Kidney (tissue), 14 donors: ENCODE data around the gene AGBL3. TPM values are rescaled to one million over a fixed set of nuclear protein-coding genes. Genes with fewer than 3 reads are reported as not detected.
A peak's percentile ranks its signal among the peaks of the same experiment; 100 is the strongest.

ENCODE experiments used
- DNase-seq, 5 donors: peaks; one replicate each; pipeline ENCODE4 v3.0.0-alpha.2; 2013 to 2020
- FAIRE-seq: peaks from 2 replicates; lab custom pipeline; 2012; peaks lifted over from hg19 to GRCh38; lab: Jason Lieb, UNC
- H3K27ac ChIP-seq, 2 donors: one replicate each; pipeline ENCODE4 v1.7.0; 2013; ENCODE audit warnings: low read depth in 2 of 2, low read length in 2 of 2, inconsistent platforms in 1 of 2
- H3K27me3 ChIP-seq: one replicate; pipeline ENCODE4 v1.7.1; 2013; ENCODE audit warnings: low read length, inconsistent platforms; ENCODE audit not compliant: control insufficient read depth, insufficient read depth
- H3K36me3 ChIP-seq, 3 donors: one replicate each; pipeline versions ENCODE4 v1.7.0 to v1.7.1; 2013; ENCODE audit warnings: low read length in 3 of 3, control low read depth in 1 of 3, inconsistent platforms in 1 of 3; ENCODE audit not compliant: insufficient read depth in 3 of 3, control insufficient read depth in 2 of 3
- H3K4me1 ChIP-seq, 3 donors: one replicate each; pipeline versions ENCODE4 v1.7.0 to v1.7.1; 2013; ENCODE audit warnings: low read length in 3 of 3, inconsistent platforms in 1 of 3, low read depth in 1 of 3; ENCODE audit not compliant: control insufficient read depth in 2 of 3, insufficient read depth in 2 of 3
- H3K4me3 ChIP-seq, 3 donors: one replicate each; pipeline versions ENCODE4 v1.7.0 to v1.8.1; 2013; ENCODE audit warnings: low read length in 3 of 3, control low read depth in 1 of 3, inconsistent platforms in 1 of 3
- H3K9ac ChIP-seq, 3 donors: one replicate each; pipeline versions ENCODE4 v1.7.0 to v1.7.1; 2013; ENCODE audit warnings: low read length in 3 of 3, control low read depth in 1 of 3, inconsistent platforms in 1 of 3
- H3K9me3 ChIP-seq, 3 donors: one replicate each; pipeline versions ENCODE4 v1.7.0 to v1.7.1; 2013; ENCODE audit warnings: low read length in 3 of 3, control low read depth in 1 of 3, inconsistent platforms in 1 of 3; ENCODE audit not compliant: control insufficient read depth in 2 of 3, insufficient read depth in 1 of 3
- intact Hi-C: fragments of 100-400 bp; cut with DNase I; formaldehyde crosslinking; loops from one replicate; pipeline ENCODE4 v1.11.1; 2022
- polyA plus RNA-seq: library from polyadenylated mRNA; stranded (reverse); fragments of 350-450 nt; fragmentation: Illumina TruSeq; extraction: RNeasy Lipid Tissue Mini Kit (QIAGEN cat#74804); gene quantifications from one replicate; pipeline ENCODE4 v1.2.3, GENCODE V29; 2014; ENCODE audit warnings: low read depth, low replicate concordance; ENCODE audit not compliant: insufficient read depth
- total RNA-seq: library from RNA; stranded (reverse); fragmentation: NEBNext Ultra II Directional; extraction: Animal tissue kit (Norgen Biotek cat#: 25700); gene quantifications from one replicate; pipeline ENCODE4 v1.2.1, GENCODE V29; 2021
- TF ChIP-seq, protein P1 (sequence below): IDR thresholded peaks from 3 replicates; pipeline ENCODE4 v1.5.1; 2012; ENCODE audit warnings: mild to moderate bottlenecking, moderate library complexity, borderline replicate concordance; ENCODE audit not compliant: insufficient read depth; ENCODE audit errors: extremely low read depth
- donor health status: control.
- donor health status: control.
- donor health status: control.
- donor health status: control.
- donor health status: control.
- donor health status: DM: yes; HTN: yes; CAD: no.
- donor health status: Normal renal cell carcinoma (clear cell type).

Gene AGBL3
- total and polyA plus RNA-seq, 2 donors from 2014 or later = 2.1 to 7.6 TPM

DNA sequence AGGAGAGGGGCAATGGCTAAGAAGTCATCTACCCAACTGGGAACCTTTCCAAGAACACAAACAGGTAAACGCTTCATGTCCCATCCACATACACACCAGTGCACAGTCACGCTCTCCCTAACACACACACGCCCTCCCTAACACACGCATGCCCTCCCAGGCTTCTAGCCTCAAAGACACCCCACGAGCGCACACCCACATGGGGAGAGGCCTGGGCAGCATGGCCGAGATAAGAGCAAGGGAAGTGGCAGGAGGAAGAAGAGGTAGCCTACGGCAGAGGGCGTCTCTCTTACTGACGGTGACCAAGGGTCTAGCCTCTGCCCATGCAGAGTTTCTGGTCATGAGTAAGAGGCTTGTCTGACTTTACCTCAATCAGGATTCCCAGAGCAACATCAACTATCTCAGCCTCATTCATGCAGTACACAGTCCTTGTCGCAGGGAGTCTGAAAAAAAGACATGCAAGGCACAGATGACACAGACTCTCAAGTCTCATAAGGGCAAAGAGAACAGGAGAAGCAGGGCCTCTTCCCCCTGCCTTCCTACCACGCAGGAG, 181.1 kb downstream of the AGBL3 start:
- Histone ChIP-seq H3K27ac (peak overlapping the region; percentile 74 to 78), H3K27me3 (no peaks in the 10 kb centered on the region), H3K4me3 (peak overlapping the region in 1 of 3 donors; percentile 29), H3K36me3 (peaks cover 5 to 36% (median 26%) of the 10 kb centered on the region in 3 donors), H3K4me1 (peaks cover 0 to 42% (median 39%) of the 10 kb centered on the region in 3 donors), H3K9ac (no peak overlapping the region), H3K9me3 (no peaks in the 10 kb centered on the region)
- no peak for FAIRE-seq
- DNase-seq = no peak
- intact Hi-C loops = no loop called here
- TF ChIP-seq, protein P1, sequence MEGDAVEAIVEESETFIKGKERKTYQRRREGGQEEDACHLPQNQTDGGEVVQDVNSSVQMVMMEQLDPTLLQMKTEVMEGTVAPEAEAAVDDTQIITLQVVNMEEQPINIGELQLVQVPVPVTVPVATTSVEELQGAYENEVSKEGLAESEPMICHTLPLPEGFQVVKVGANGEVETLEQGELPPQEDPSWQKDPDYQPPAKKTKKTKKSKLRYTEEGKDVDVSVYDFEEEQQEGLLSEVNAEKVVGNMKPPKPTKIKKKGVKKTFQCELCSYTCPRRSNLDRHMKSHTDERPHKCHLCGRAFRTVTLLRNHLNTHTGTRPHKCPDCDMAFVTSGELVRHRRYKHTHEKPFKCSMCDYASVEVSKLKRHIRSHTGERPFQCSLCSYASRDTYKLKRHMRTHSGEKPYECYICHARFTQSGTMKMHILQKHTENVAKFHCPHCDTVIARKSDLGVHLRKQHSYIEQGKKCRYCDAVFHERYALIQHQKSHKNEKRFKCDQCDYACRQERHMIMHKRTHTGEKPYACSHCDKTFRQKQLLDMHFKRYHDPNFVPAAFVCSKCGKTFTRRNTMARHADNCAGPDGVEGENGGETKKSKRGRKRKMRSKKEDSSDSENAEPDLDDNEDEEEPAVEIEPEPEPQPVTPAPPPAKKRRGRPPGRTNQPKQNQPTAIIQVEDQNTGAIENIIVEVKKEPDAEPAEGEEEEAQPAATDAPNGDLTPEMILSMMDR = no peak

- H3K9ac ChIP-seq = no peak overlapping the region
Observed at GRCh38 chr7:135168001-135168400, 181.7 kb downstream of the AGBL3 start.

DNA sequence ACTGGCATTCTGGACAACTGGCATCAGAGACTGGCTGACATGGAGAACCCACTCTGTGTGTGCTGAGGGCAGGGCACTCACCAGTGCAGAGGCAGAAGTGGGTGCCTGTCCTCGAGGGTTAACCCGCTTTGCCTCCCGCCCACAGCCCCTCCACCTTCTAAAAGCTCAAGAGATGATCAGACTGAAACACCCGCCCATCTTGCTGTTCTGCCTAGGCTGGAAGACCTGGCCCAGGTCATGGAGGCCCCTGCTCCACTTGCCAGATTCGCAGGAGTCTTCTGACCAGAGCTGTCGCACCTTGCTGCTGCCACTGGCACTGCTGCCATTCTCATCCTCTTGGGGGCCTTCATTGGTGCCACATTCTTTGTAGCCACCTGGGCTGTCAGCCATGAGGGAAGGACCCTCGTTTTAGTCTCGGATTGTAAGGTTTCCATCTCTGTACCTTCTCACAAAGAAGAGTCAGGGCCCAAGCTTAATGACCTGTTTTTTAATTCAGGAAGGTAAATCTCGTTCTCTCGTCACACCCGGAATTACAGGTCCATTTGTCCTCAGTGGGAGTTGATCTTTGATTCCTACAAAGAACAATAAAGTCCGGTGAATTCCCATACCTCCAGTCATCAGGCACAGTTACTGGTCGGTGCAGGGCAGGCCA, 182.3 kb downstream of the AGBL3 start:
- H3K4me3 ChIP-seq = peak overlapping the region in 1 of 3 donors; percentile 85
- peaks cover 0 to 42% (median 42%) of the 10 kb centered on the region in 3 donors for H3K4me1 ChIP-seq
- H3K27ac ChIP-seq = peak overlapping the region; percentile 91 to 98
- TF ChIP-seq, protein P1 = no peak
- peak in 1 of 5 donors; percentile 5 for DNase-seq
- peaks cover 5 to 36% (median 26%) of the 10 kb centered on the region in 3 donors for H3K36me3 ChIP-seq
- no peak for FAIRE-seq
- H3K9me3 ChIP-seq = no peaks in the 10 kb centered on the region
- intact Hi-C loops = no loop called here
- H3K27me3 ChIP-seq = no peaks in the 10 kb centered on the region
- peak overlapping the region in 1 of 3 donors; percentile 84 for H3K9ac ChIP-seq

More at GRCh38 chr7:135168001-135168400, 181.7 kb downstream of the AGBL3 start:
- Histone ChIP-seq H3K4me3 (peak overlapping the region in 1 of 3 donors; percentile 29), H3K27ac (peak overlapping the region; percentile 79 to 98), H3K36me3 (peaks cover 5 to 36% (median 26%) of the 10 kb centered on the region in 3 donors), H3K4me1 (peaks cover 0 to 42% (median 42%) of the 10 kb centered on the region in 3 donors), H3K27me3 (no peaks in the 10 kb centered on the region), H3K9me3 (no peaks in the 10 kb centered on the region)
- no peak for FAIRE-seq
- peak in 1 of 5 donors; percentile 8 for DNase-seq
- intact Hi-C loops = no loop called here
- TF ChIP-seq, protein P1 = no peak
